A673 (cell line): Measurements from ENCODE around the gene TMEM183A.

Experiments
- EZH2 ChIP-seq: fragments of 200-600 bp; sonication (generic); IDR thresholded peaks from 2 replicates; pipeline ENCODE4 v1.6.1; 2017; ENCODE audit warnings: borderline replicate concordance, low read depth, mild to moderate bottlenecking, mixed read lengths, antibody characterized with exemption, low read length; ENCODE audit not compliant: poor library complexity, severe bottlenecking
- TF ChIP-seq, protein P1 (sequence below): fragments of 300-800, 200-600 bp; sonication (generic); conservative IDR thresholded peaks from 2 replicates; pipeline ENCODE4 v1.5.1; 2017; ENCODE audit warnings: low read depth, mild to moderate bottlenecking, antibody characterized with exemption, low read length, moderate library complexity, mixed read lengths

DNA sequence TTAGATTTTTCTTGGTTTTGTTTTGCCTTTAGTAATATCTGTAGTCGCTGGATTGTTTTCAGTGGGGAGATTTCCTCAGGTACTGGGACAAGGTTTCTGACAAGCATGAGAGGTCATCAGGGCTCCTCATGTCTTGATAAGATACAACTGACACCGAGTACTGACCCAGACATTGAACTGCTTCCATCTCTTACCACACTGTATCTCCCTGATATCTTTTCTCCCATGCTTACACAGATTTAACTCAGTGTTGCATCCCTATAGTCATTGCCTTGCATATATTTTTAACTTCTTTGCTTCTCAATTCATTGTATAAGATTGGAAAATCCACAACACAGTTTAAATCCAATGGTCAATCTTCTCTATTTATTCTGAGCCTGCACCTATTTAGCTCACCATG is 27.7 kb upstream of the TMEM183A start:
- TF ChIP-seq, protein P1, sequence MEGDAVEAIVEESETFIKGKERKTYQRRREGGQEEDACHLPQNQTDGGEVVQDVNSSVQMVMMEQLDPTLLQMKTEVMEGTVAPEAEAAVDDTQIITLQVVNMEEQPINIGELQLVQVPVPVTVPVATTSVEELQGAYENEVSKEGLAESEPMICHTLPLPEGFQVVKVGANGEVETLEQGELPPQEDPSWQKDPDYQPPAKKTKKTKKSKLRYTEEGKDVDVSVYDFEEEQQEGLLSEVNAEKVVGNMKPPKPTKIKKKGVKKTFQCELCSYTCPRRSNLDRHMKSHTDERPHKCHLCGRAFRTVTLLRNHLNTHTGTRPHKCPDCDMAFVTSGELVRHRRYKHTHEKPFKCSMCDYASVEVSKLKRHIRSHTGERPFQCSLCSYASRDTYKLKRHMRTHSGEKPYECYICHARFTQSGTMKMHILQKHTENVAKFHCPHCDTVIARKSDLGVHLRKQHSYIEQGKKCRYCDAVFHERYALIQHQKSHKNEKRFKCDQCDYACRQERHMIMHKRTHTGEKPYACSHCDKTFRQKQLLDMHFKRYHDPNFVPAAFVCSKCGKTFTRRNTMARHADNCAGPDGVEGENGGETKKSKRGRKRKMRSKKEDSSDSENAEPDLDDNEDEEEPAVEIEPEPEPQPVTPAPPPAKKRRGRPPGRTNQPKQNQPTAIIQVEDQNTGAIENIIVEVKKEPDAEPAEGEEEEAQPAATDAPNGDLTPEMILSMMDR, result no peak
- TF ChIP-seq EZH2, result no peak
